Measurements from ENCODE around the gene TUBGCP2. TPM values are rescaled to one million over a fixed set of nuclear protein-coding genes. Genes with fewer than 3 reads are reported as not detected.

TUBGCP2 gene
- total RNA-seq, 1 experiment from 2014 or later = 92.2 TPM

DNA sequence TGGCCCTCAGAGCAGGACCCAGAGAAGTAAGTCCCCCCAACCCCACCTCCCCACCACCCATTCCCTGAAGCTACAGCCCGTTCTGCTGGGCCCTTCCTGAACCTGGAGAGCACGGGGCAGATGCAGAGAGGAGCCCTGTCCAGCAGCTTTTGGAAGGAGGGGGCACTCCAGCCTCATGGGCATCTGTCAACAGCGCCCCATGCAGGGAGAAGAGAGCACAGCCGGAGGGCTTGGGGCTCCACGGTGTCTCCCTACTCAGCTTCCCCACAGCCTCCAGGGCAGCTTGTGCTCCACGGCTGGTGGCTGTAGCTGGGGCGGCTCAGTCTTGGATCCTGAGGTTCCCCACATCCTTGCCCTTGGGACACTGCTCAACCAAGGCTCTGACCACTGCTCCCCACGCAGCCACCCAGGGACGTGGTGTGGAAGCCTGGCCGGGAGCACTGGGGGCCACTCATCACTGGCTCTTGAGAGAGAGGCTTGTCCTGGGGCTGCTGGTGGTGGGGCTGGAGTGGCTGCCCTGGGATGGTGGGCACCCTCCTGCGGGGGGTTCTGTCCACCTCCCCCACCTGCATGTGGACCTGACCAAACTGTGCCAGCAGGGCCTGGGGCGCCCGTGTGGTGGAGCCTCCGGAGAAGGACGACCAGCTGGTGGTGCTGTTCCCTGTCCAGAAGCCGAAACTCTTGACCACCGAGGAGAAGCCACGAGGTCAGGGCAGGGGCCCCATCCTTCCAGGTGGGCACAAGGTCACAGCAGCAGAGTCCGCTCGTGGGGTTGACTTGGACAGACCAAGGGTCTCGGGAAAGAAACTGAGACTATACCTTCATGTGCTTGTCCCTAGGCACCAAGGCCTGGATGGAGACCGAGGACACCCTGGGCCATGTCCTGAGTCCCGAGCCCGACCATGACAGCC, 43.0 kb upstream of the TUBGCP2 start:
- peaks cover 48% of the 10 kb centered on the region for H3K36me3 Mint-ChIP-seq (ENCODE audit: insufficient read depth, unreplicated experiment)
- intact Hi-C loops (cut with micrococcal nuclease; ENCODE audit: unreplicated experiment) = loop anchor here (2.0 kb wide), 1 partner anchor 23 kb away; no protein-coding TSS in a partner anchor
- TF ChIP-seq, protein P1, sequence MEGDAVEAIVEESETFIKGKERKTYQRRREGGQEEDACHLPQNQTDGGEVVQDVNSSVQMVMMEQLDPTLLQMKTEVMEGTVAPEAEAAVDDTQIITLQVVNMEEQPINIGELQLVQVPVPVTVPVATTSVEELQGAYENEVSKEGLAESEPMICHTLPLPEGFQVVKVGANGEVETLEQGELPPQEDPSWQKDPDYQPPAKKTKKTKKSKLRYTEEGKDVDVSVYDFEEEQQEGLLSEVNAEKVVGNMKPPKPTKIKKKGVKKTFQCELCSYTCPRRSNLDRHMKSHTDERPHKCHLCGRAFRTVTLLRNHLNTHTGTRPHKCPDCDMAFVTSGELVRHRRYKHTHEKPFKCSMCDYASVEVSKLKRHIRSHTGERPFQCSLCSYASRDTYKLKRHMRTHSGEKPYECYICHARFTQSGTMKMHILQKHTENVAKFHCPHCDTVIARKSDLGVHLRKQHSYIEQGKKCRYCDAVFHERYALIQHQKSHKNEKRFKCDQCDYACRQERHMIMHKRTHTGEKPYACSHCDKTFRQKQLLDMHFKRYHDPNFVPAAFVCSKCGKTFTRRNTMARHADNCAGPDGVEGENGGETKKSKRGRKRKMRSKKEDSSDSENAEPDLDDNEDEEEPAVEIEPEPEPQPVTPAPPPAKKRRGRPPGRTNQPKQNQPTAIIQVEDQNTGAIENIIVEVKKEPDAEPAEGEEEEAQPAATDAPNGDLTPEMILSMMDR (IDR thresholded peaks at IDR 0.05; ENCODE audit: insufficient read depth in 1 of 2, low read depth in 1 of 2, low read length in 1 of 2, severe bottlenecking in 1 of 2, unreplicated experiment in 1 of 2) = no peak
- no peak overlapping the region for H3K4me3 ChIP-seq (ENCODE audit: low read depth, low read length)
- no peaks in the 10 kb centered on the region for H3K27me3 ChIP-seq (replicated peaks; ENCODE audit: control insufficient read depth, insufficient read depth, low read length)
- no peak for DNase-seq
- no peaks in the 10 kb centered on the region for H3K27me3 Mint-ChIP-seq (ENCODE audit: insufficient read depth, unreplicated experiment)
- H3K4me3 Mint-ChIP-seq (ENCODE audit: unreplicated experiment) = peak overlapping the region; percentile 17
- no peaks in the 10 kb centered on the region for H3K9me3 ChIP-seq
- H3K9me3 Mint-ChIP-seq (ENCODE audit: unreplicated experiment) = no peaks in the 10 kb centered on the region
- H3K36me3 ChIP-seq (ENCODE audit: control insufficient read depth, insufficient read depth, low read length) = 0 out of 2 replicates have a peak, but pooled peaks cover 5% of the 10 kb centered on the region
- peak overlapping the region; percentile 65 for H3K27ac Mint-ChIP-seq (ENCODE audit: unreplicated experiment)
- peaks cover 8% of the 10 kb centered on the region for H3K4me1 Mint-ChIP-seq (ENCODE audit: low read depth, unreplicated experiment)
- ChIA-PET CTCF (interaction anchor here (0.7 kb wide), 1 partner anchor 367 kb away, joined by 4 read pairs; no protein-coding TSS in a partner anchor), POLR2A (interaction anchor here (0.6 to 1.0 kb wide), 4 partner anchors 10 to 81 kb away, joined by 4 to 9 read pairs (median 4); partner anchors contain the start of gene PAOX)
- peaks cover 52% of the 10 kb centered on the region for H3K4me1 ChIP-seq
- no TSS peak for BruUV-seq (replicated peaks)

DNA sequence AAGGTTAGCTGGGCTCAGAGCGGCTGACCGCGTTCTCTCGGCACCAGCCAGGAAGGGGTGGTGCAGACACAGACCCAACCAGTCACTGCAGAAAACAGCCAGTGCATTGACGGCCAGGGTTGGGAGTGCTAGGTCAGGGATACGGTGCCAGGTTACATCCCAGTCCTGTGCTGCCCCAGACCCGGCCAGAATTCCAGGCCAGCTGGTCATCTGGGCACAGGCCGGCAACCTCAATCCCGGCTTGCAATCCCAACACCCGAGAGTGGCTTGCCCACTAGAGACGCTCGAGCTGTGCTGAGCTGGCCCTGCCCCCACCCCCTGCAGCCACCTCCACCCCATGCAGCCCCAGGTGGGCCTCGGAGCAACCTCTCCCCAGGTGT, 42.3 kb upstream of the TUBGCP2 start:
- no peaks in the 10 kb centered on the region for H3K9me3 Mint-ChIP-seq (ENCODE audit: unreplicated experiment)
- no peaks in the 10 kb centered on the region for H3K27me3 ChIP-seq (replicated peaks; ENCODE audit: control insufficient read depth, insufficient read depth, low read length)
- peak overlapping the region; percentile 17 for H3K4me3 Mint-ChIP-seq (ENCODE audit: unreplicated experiment)
- BruUV-seq (replicated peaks) = no TSS peak
- POLR2A ChIA-PET = interaction anchor here (1.0 kb wide), 2 partner anchors 10 to 26 kb away, joined by 4 read pairs; no protein-coding TSS in a partner anchor
- peaks cover 8% of the 10 kb centered on the region for H3K4me1 Mint-ChIP-seq (ENCODE audit: low read depth, unreplicated experiment)
- intact Hi-C loops (cut with micrococcal nuclease; ENCODE audit: unreplicated experiment) = loop anchor here (2.0 kb wide), 1 partner anchor 22 kb away; no protein-coding TSS in a partner anchor
- CTCF ChIA-PET = interaction anchor here (0.7 kb wide), 1 partner anchor 367 kb away, joined by 4 read pairs; no protein-coding TSS in a partner anchor
- H3K27ac Mint-ChIP-seq (ENCODE audit: unreplicated experiment) = peak overlapping the region; percentile 65
- no peaks in the 10 kb centered on the region for H3K9me3 ChIP-seq
- H3K36me3 ChIP-seq (ENCODE audit: control insufficient read depth, insufficient read depth, low read length) = 0 out of 2 replicates have a peak, but pooled peaks cover 3% of the 10 kb centered on the region
- no peak for DNase-seq
- no peak overlapping the region for H3K4me3 ChIP-seq (ENCODE audit: low read depth, low read length)
- H3K36me3 Mint-ChIP-seq (ENCODE audit: insufficient read depth, unreplicated experiment) = peaks cover 55% of the 10 kb centered on the region
- no peaks in the 10 kb centered on the region for H3K27me3 Mint-ChIP-seq (ENCODE audit: insufficient read depth, unreplicated experiment)
- peaks cover 46% of the 10 kb centered on the region for H3K4me1 ChIP-seq
- TF ChIP-seq, protein P1 (IDR thresholded peaks at IDR 0.05; ENCODE audit: insufficient read depth in 1 of 2, low read depth in 1 of 2, low read length in 1 of 2, severe bottlenecking in 1 of 2, unreplicated experiment in 1 of 2) = no peak

DNA sequence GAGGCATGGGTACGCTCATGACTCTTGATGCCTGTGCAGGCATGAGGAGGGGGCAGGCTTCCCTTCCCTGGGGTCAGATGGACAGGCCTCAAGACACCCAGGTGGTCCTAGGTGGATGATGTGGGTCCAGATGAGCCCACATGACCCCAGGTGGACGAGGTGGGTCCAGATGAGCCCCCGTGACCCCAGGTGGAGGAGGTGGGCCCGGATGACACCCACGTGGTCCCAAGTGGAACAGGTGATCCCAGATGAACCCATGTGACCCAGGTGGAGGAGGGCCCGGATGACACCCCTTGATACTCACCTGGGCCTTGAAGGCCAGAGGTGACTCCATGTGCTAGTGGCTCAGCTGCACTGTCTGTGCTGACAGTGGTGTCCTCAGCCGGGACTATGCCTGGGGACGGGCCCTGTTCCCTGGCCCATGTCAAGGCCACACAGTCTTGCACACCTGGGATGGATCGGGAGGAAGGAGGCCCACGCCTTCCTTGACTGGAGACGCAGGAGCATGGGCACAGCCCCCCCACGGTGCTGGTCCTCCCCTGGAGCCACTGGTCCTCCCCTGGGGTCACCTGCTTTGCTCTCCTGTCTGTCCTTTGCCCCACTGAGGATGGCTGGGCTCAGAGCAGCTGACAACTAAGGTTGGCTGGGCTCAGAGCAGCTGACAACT, 41.7 kb upstream of the TUBGCP2 start:
- no TSS peak for BruUV-seq (replicated peaks)
- peaks cover 5% of the 10 kb centered on the region for H3K9me3 Mint-ChIP-seq (ENCODE audit: unreplicated experiment)
- ChIA-PET CTCF (no interaction called here), POLR2A (no interaction called here)
- no peaks in the 10 kb centered on the region for H3K27me3 ChIP-seq (replicated peaks; ENCODE audit: control insufficient read depth, insufficient read depth, low read length)
- 0 out of 2 replicates have a peak, but pooled peaks cover 1% of the 10 kb centered on the region for H3K36me3 ChIP-seq (ENCODE audit: control insufficient read depth, insufficient read depth, low read length)
- H3K36me3 Mint-ChIP-seq (ENCODE audit: insufficient read depth, unreplicated experiment) = peaks cover 60% of the 10 kb centered on the region
- H3K4me1 ChIP-seq = peaks cover 47% of the 10 kb centered on the region
- no peak overlapping the region for H3K4me3 ChIP-seq (ENCODE audit: low read depth, low read length)
- H3K9me3 ChIP-seq = 0 out of 2 replicates have a peak, but pooled peaks cover 3% of the 10 kb centered on the region
- peak overlapping the region; percentile 65 for H3K27ac Mint-ChIP-seq (ENCODE audit: unreplicated experiment)
- H3K27me3 Mint-ChIP-seq (ENCODE audit: insufficient read depth, unreplicated experiment) = no peaks in the 10 kb centered on the region
- TF ChIP-seq, protein P1 (IDR thresholded peaks at IDR 0.05; ENCODE audit: insufficient read depth in 1 of 2, low read depth in 1 of 2, low read length in 1 of 2, severe bottlenecking in 1 of 2, unreplicated experiment in 1 of 2) = no peak
- no peak for DNase-seq
- peak overlapping the region; percentile 17 for H3K4me3 Mint-ChIP-seq (ENCODE audit: unreplicated experiment)
- intact Hi-C loops (cut with micrococcal nuclease; ENCODE audit: unreplicated experiment) = loop anchor here (2.0 kb wide), 1 partner anchor 22 kb away; no protein-coding TSS in a partner anchor
- H3K4me1 Mint-ChIP-seq (ENCODE audit: low read depth, unreplicated experiment) = peaks cover 13% of the 10 kb centered on the region
